H1 (cell line): Measurements from ENCODE around the gene MSANTD2. TPM values are rescaled to one million over a fixed set of nuclear protein-coding genes. Genes with fewer than 3 reads are reported as not detected.

ENCODE experiments used
- CHD7 ChIP-seq: fragments of 300-600 bp; sonication (generic); IDR thresholded peaks from 2 replicates; pipeline ENCODE4 v1.7.1; 2012; ENCODE audit warnings: low read length, moderate library complexity, mild to moderate bottlenecking, inconsistent platforms; ENCODE audit not compliant: insufficient replicate concordance
- polyA plus RNA-seq, 7 experiments: library from polyadenylated mRNA; depleted of rRNA in 3 of 7; stranded (reverse) in 5 of 7; unstranded in 2 of 7; fragments of >200 nt in 5 of 7; fragments of 200-250 nt in 2 of 7; gene quantifications; 1 replicate in 5 of 7; 2 replicates in 1 of 7; 4 replicates in 1 of 7; pipeline versions ENCODE4 v1.2.1 to v1.2.3, GENCODE V29; 2011 to 2013; ENCODE audit warnings: missing spikeins in 2 of 7, mixed read lengths in 2 of 7
- total RNA-seq: library from RNA; stranded (reverse); fragmentation: NEBNext Ultra II Directional; extraction: Animal tissue kit (Norgen Biotek cat#: 25700); gene quantifications from 2 replicates; pipeline ENCODE4 v1.2.1, GENCODE V29; 2021

MSANTD2 gene
- total and polyA plus RNA-seq, 2 of the 8 experiments (the other 6 are each of a cell fraction or from before 2014, with no cell fraction given): 8.2 to 15.9 TPM

- TF ChIP-seq CHD7: no peak
Measured at GRCh38 chr11:124834526-124835180, 34.4 kb upstream of the MSANTD2 start (continued).
